ENCODE results near the gene CNTNAP2. TPM values are rescaled to one million over a fixed set of nuclear protein-coding genes. Genes with fewer than 3 reads are reported as not detected.
"Not testable (repeated sequence)": the region's sequence is repeated elsewhere in the genome, so short reads cannot be mapped to it uniquely, and the experiment has no call there.

CNTNAP2 gene
- total and polyA plus RNA-seq, 2 donors (not counting 1 experiment from before 2014, with no cell fraction given) = not detected

- H3K4me2 ChIP-seq (ENCODE audit: extremely low read depth, insufficient read depth, low read length) = no peak overlapping the region
- H4K20me1 ChIP-seq (ENCODE audit: control insufficient read depth, extremely low read depth, insufficient read depth, low read length) = no peaks in the 10 kb centered on the region
- H3K4me3 ChIP-seq (replicated peaks in 1 of 4; ENCODE audit: control extremely low read depth in 1 of 4, insufficient read depth in 1 of 4, low read depth in 3 of 4, low read length in 4 of 4) = no peak overlapping the region
- H3K27ac ChIP-seq (ENCODE audit: insufficient read depth, low read length) = no peak overlapping the region
- DNase-seq (ENCODE audit: low read depth in 2 of 2) = no peak
- H3K79me2 ChIP-seq (ENCODE audit: control insufficient read depth, insufficient read depth, low read length) = no peaks in the 10 kb centered on the region
- H3K36me3 ChIP-seq (ENCODE audit: control insufficient read depth, insufficient read depth, low read length) = no peaks in the 10 kb centered on the region
- no peak overlapping the region for H3K9ac ChIP-seq (ENCODE audit: insufficient read depth, low read length)
- H3K4me1 ChIP-seq (ENCODE audit: control insufficient read depth, extremely low read depth, insufficient read depth, low read length) = no peaks in the 10 kb centered on the region
- TF ChIP-seq CTCF (conservative IDR thresholded peaks at IDR 0.05 in 1 of 2, IDR thresholded peaks at IDR 0.05 in 1 of 2; ENCODE audit: low read depth in 1 of 2, low read length in 2 of 2) = no peak
- TF ChIP-seq EZH2 (IDR thresholded peaks at IDR 0.05; ENCODE audit: low read length, missing control alignments) = no peak
- no peaks in the 10 kb centered on the region for H3K9me3 ChIP-seq (ENCODE audit: control insufficient read depth, insufficient read depth, low read depth, low read length)
- H3K27me3 ChIP-seq (ENCODE audit: control insufficient read depth, insufficient read depth, low read length) = no peaks in the 10 kb centered on the region
- H2AFZ ChIP-seq (ENCODE audit: low read length) = no peak overlapping the region
Measured at GRCh38 chr7:147586526-147586925, 1469.9 kb downstream of the CNTNAP2 start.

GRCh38 chr7:147593271-147594057, 1476.9 kb downstream of the CNTNAP2 start:
- no peak overlapping the region for H3K4me3 ChIP-seq (replicated peaks in 1 of 4; ENCODE audit: control extremely low read depth in 1 of 4, insufficient read depth in 1 of 4, low read depth in 3 of 4, low read length in 4 of 4)
- H3K9me3 ChIP-seq (ENCODE audit: control insufficient read depth, insufficient read depth, low read depth, low read length) = no peaks in the 10 kb centered on the region
- no peaks in the 10 kb centered on the region for H3K36me3 ChIP-seq (ENCODE audit: control insufficient read depth, insufficient read depth, low read length)
- no peaks in the 10 kb centered on the region for H4K20me1 ChIP-seq (ENCODE audit: control insufficient read depth, extremely low read depth, insufficient read depth, low read length)
- H2AFZ ChIP-seq (ENCODE audit: low read length) = no peak overlapping the region
- no peak overlapping the region for H3K4me2 ChIP-seq (ENCODE audit: extremely low read depth, insufficient read depth, low read length)
- no peaks in the 10 kb centered on the region for H3K27me3 ChIP-seq (ENCODE audit: control insufficient read depth, insufficient read depth, low read length)
- no peak for DNase-seq (ENCODE audit: low read depth in 2 of 2)
- H3K79me2 ChIP-seq (ENCODE audit: control insufficient read depth, insufficient read depth, low read length) = no peaks in the 10 kb centered on the region
- no peaks in the 10 kb centered on the region for H3K4me1 ChIP-seq (ENCODE audit: control insufficient read depth, extremely low read depth, insufficient read depth, low read length)
- H3K27ac ChIP-seq (ENCODE audit: insufficient read depth, low read length) = no peak overlapping the region
- TF ChIP-seq CTCF (conservative IDR thresholded peaks at IDR 0.05 in 1 of 2, IDR thresholded peaks at IDR 0.05 in 1 of 2; ENCODE audit: low read depth in 1 of 2, low read length in 2 of 2) (no peak), EZH2 (IDR thresholded peaks at IDR 0.05; ENCODE audit: low read length, missing control alignments) (no peak)
- H3K9ac ChIP-seq (ENCODE audit: insufficient read depth, low read length) = no peak overlapping the region

GRCh38 chr7:147595042-147595441, 1478.4 kb downstream of the CNTNAP2 start:
- no peak for DNase-seq (ENCODE audit: low read depth in 2 of 2)
- H3K4me2 ChIP-seq (ENCODE audit: extremely low read depth, insufficient read depth, low read length) = no peak overlapping the region
- H3K4me1 ChIP-seq (ENCODE audit: control insufficient read depth, extremely low read depth, insufficient read depth, low read length) = no peaks in the 10 kb centered on the region
- no peak overlapping the region for H3K4me3 ChIP-seq (replicated peaks in 1 of 4; ENCODE audit: control extremely low read depth in 1 of 4, insufficient read depth in 1 of 4, low read depth in 3 of 4, low read length in 4 of 4)
- no peak for TF ChIP-seq CTCF (conservative IDR thresholded peaks at IDR 0.05 in 1 of 2, IDR thresholded peaks at IDR 0.05 in 1 of 2; ENCODE audit: low read depth in 1 of 2, low read length in 2 of 2)
- no peak for TF ChIP-seq EZH2 (IDR thresholded peaks at IDR 0.05; ENCODE audit: low read length, missing control alignments)
- H2AFZ ChIP-seq (ENCODE audit: low read length) = no peak overlapping the region
- H3K36me3 ChIP-seq (ENCODE audit: control insufficient read depth, insufficient read depth, low read length) = no peaks in the 10 kb centered on the region
- H3K79me2 ChIP-seq (ENCODE audit: control insufficient read depth, insufficient read depth, low read length) = no peaks in the 10 kb centered on the region
- no peaks in the 10 kb centered on the region for H3K27me3 ChIP-seq (ENCODE audit: control insufficient read depth, insufficient read depth, low read length)
- no peak overlapping the region for H3K9ac ChIP-seq (ENCODE audit: insufficient read depth, low read length)
- H4K20me1 ChIP-seq (ENCODE audit: control insufficient read depth, extremely low read depth, insufficient read depth, low read length) = no peaks in the 10 kb centered on the region
- H3K9me3 ChIP-seq (ENCODE audit: control insufficient read depth, insufficient read depth, low read depth, low read length) = no peaks in the 10 kb centered on the region
- H3K27ac ChIP-seq (ENCODE audit: insufficient read depth, low read length) = no peak overlapping the region

- not testable (repeated sequence) for H3K9me3 ChIP-seq (ENCODE audit: control insufficient read depth, insufficient read depth, low read depth, low read length); H3K4me1 ChIP-seq (ENCODE audit: control insufficient read depth, extremely low read depth, insufficient read depth, low read length); DNase-seq (ENCODE audit: low read depth in 2 of 2); H3K27me3 ChIP-seq (ENCODE audit: control insufficient read depth, insufficient read depth, low read length); H3K4me2 ChIP-seq (ENCODE audit: extremely low read depth, insufficient read depth, low read length); H3K9ac ChIP-seq (ENCODE audit: insufficient read depth, low read length); H2AFZ ChIP-seq (ENCODE audit: low read length); H3K27ac ChIP-seq (ENCODE audit: insufficient read depth, low read length); H3K36me3 ChIP-seq (ENCODE audit: control insufficient read depth, insufficient read depth, low read length); H3K4me3 ChIP-seq (replicated peaks in 1 of 4; ENCODE audit: control extremely low read depth in 1 of 4, insufficient read depth in 1 of 4, low read depth in 3 of 4, low read length in 4 of 4); H3K79me2 ChIP-seq (ENCODE audit: control insufficient read depth, insufficient read depth, low read length); H4K20me1 ChIP-seq (ENCODE audit: control insufficient read depth, extremely low read depth, insufficient read depth, low read length)
Measured at GRCh38 chr7:147598687-147599086, 1482.1 kb downstream of the CNTNAP2 start.

Measured in fibroblast of lung (primary cell).